ENCODE measurements around the gene PABPN1. TPM values are rescaled to one million over a fixed set of nuclear protein-coding genes. Genes with fewer than 3 reads are reported as not detected.
A peak's percentile ranks its signal among the peaks of the same experiment; 100 is the strongest.

Gene PABPN1
- total and polyA plus RNA-seq, 2 of the 13 experiments (the other 11 are each of a cell fraction or from before 2014, with no cell fraction given) = 233 to 524 TPM

- TF ChIP-seq MED1 (CRISPR knock-in tag; IDR thresholded peaks at IDR 0.05) (peak; percentile 27), NFATC3 (CRISPR knock-in tag; IDR thresholded peaks at IDR 0.05) (peak; percentile 63; the same call in 1 of the 2 replicates), CREBL2 (CRISPR knock-in tag; IDR thresholded peaks at IDR 0.05; ENCODE audit: borderline replicate concordance) (no peak; the same call in 1 of the 2 replicates), PCBP2 (optimal IDR thresholded peaks at IDR 0.05; ENCODE audit: low read depth, low read length, poor library complexity, severe bottlenecking) (no peak), BORCS8-MEF2B (CRISPR knock-in tag; IDR thresholded peaks at IDR 0.05) (peak; percentile 97), ZNF431 (CRISPR knock-in tag; IDR thresholded peaks at IDR 0.05; ENCODE audit: borderline replicate concordance, low read depth) (no peak), KLF16 (CRISPR knock-in tag; IDR thresholded peaks at IDR 0.05) (peak in 1 of 2 experiments; percentile 63; a peak in 1 of 4 replicates), ZSCAN21 (CRISPR knock-in tag; IDR thresholded peaks at IDR 0.05; ENCODE audit: borderline replicate concordance) (peak; percentile 82; the same call in 1 of the 2 replicates), TBL1XR1 (IDR thresholded peaks at IDR 0.05; ENCODE audit: borderline replicate concordance, low read length, partially characterized antibody) (no peak), ZNF33A (CRISPR knock-in tag; IDR thresholded peaks at IDR 0.05; ENCODE audit: borderline replicate concordance) (peak; percentile 62; the same call in 1 of the 2 replicates), ZNF670 (CRISPR knock-in tag; IDR thresholded peaks at IDR 0.05; ENCODE audit: borderline replicate concordance) (no peak; the same call in 1 of the 2 replicates), U2AF2 (IDR thresholded peaks at IDR 0.05; ENCODE audit: low read depth, low read length) (no peak), ZNF264 (CRISPR knock-in tag; IDR thresholded peaks at IDR 0.05) (peak; percentile 37; the same call in 1 of the 2 replicates), GPN1 (CRISPR knock-in tag; IDR thresholded peaks at IDR 0.05; ENCODE audit: borderline replicate concordance) (peak; percentile 76; the same call in 1 of the 2 replicates), HIVEP1 (CRISPR knock-in tag; IDR thresholded peaks at IDR 0.05) (no peak), PHF21A (CRISPR knock-in tag; IDR thresholded peaks at IDR 0.05) (no peak), ZNF570 (CRISPR knock-in tag; IDR thresholded peaks at IDR 0.05; ENCODE audit: borderline replicate concordance) (peak; percentile 22; the same call in 1 of the 2 replicates), ZMYM3 (CRISPR knock-in tag; IDR thresholded peaks at IDR 0.05) (peak; percentile 48), SNAI1 (CRISPR knock-in tag; IDR thresholded peaks at IDR 0.05; ENCODE audit: borderline replicate concordance) (0 out of 2 replicates have a peak, but pooled peaks have one; percentile 40), ZNF263 (CRISPR knock-in tag; IDR thresholded peaks at IDR 0.05) (peak; percentile 90), ZMYM4 (CRISPR knock-in tag; IDR thresholded peaks at IDR 0.05) (peak; percentile 47), ZNF550 (CRISPR knock-in tag; IDR thresholded peaks at IDR 0.05; ENCODE audit: borderline replicate concordance) (0 out of 2 replicates have a peak, but pooled peaks have one; percentile 25), AHDC1 (CRISPR knock-in tag; IDR thresholded peaks at IDR 0.05; ENCODE audit: borderline replicate concordance) (no peak)
These were observed 603 bp downstream of the PABPN1 start (continued) for GRCh38 chr14:23321572-23322547.
